Activated CD8-positive, alpha-beta memory T cell treated with anti-CD3 and anti-CD28 coated beads, Interleukin-2, amount 50 U/mL, for 1 hour (primary cell): Measurements from ENCODE around the gene KIF26A.

ENCODE experiments used
- DNase-seq: peaks from one replicate; pipeline ENCODE4 v3.0.0-alpha.2; 2020; ENCODE audit errors: extremely low read depth

Gene KIF26A

GRCh38 chr14:104138098-104138717 is at the start of gene KIF26A:
TSS of gene KIF26A (plus strand) at chr14:104138587. CDS start at chr14:104138723, 136 bp downstream.
- no peak for DNase-seq

DNA sequence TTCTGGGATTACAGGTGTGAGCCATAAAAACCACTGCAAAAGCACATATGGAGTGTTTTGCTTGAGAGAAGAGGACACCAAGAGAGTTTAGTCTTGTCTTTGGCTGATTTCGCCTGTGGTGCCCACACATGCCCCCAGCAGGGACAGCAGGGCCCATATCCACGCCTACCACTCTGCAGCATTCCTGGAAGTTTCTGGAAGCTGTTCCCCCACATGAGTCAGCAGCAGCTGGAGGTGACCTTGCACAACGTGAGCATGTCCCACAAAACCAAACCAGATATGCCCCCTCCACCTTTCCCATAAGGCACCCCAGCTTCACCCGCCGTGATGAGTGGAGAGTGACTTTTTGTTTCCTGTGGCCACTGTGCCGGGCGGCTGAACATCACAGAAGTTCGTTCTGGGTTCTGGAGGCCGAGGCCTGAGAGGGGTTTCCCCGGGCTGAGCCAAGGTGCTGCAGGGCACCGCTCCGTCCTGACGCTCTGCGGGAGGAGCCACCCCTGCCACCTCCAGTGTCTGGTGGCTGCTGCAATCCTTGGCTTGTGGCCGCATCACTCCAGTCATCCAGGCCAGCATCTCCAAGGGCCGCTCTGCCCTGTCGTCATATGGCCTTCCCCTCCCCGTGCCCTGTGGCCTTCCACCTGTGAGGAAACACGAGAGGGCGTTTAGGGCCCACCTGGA is 48.2 kb upstream of the KIF26A start:
- no peak for DNase-seq

DNA sequence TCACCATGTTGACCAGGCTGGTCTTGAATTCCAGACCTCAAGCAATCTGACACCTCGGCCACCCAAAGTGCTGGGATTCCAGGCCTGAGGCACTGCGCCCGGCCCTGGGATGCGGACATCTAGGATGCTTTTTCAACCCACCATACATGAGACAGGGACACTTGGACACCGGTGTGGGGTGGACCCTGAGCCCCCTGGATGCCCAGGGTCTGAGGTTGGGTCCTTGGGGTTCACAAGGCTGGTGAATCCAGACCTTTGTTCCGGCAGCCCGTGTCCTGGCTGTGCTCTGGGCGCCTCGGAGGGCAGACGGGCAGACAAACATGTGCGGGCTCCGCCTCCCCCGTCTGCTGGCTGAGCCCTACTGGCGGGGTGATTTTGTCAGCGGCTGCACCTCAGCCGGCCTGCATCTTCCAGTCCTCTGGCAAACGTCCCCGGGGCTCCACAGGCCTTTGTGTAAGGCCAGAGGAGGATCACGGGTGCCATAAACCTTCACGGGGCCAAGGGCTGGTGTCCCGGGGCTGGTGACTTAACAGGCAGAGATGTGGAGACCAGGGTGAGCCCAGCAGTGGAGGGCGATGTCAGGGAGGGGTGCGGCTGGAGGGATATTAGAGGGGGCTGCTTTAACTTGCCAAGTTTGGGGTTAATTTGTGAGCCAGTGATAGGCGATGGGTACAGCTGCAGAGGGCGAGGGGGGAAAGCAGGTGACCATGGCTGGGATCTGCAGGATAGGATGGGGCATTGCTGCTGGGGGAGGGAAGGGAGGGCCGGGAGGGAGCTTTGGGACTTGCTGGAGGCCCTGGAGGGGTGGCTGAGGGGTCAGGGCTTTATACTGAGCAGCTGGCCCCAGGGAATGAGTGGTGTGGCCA is 47.1 kb upstream of the KIF26A start:
- no peak for DNase-seq

- no peak for DNase-seq
Observed at GRCh38 chr14:104091927-104092771, 46.2 kb upstream of the KIF26A start.

DNA sequence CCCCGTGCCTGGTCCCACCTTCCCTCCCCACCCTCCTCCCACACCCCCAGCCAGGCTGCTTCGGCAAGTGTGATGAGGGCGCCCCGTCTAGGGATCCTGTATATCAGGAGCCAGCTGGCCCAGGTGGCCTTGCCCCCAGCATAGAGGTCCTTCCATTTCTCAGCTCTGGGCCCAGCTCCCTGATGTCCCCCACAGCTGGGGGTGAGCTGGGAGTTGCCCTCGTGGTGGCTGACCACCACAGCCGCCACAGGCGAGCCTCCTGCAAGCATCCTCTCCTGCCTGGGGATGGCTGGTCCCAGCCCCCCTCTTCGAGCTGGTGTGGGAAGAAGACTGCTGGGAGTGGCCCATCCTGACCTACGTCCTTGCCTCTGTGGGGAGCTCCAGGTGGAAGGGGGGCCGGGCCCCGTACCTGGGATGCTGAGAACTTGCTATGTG is 45.4 kb upstream of the KIF26A start:
- DNase-seq: no peak

DNA sequence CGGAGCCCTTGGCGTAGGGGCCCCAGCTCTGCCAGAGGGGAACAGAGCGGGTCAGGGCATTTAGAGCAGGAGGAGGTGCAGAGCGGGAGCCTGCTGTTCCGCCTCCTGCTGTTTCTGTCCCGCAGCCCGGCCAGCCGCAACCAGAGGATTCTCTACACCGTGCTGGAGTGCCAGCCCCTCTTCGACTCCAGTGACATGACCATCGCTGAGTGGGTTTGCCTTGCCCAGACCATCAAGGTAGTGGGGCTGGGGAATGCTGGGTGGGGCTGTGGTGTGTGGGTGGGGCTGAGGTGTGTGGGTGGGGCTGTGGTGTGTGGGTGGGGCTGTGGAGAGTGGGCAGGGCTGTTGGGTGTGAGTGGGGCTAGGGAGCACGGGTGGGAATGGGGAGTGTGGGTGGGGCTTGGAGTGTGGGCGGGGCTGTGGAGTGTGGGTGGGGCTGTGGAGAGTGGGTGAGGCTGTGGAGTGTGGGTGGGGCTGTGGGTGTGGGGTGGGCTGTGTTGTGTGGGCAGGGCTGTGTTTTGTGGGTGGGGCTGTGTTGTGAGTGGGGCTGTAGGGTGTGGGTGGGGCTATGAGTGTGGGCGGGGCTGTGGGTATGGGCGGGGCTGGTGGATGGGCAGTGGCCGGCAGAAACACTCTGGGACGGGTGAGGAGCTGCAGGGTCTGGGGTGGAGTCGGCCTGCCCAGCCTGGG is 44.9 kb upstream of the KIF26A start:
- DNase-seq: no peak

- no peak for DNase-seq
Observed at GRCh38 chr14:104094056-104094708, 44.2 kb upstream of the KIF26A start.

DNA sequence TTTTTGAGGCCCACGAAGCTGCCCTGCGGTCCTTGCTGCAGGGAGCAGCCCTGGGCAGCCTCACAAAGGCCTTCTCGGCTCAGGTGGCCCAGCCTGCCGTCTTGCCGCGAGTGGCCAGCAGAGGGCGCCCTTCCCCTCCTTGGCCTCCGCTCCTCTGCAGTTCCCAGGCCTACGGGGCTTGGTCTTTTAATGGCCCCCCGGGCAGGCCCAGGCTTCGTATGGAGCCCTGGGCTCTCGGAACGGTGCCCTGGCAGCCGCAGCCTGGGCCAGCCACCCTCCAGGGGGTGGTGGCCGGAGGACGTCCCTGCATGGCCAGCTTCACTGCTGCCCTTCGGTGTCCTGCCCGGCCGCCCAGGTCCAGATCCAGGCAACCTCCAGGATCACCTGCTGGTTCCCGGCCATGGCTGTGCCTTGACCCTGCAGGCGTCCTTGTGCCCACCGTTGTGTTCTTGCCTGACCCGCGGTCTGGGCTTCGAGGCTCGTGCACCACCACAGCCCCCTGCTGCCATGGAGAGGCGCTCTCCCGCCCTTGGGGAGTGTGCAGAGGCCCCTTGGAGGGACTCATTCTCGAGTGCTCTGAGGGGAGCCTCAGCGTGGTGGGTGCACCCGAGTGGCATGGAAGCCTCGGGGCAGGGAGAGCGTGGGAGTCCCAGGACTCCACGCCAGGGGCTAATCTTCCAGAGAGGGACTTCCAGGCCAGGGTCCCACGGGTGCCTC is 43.5 kb upstream of the KIF26A start:
- no peak for DNase-seq

GRCh38 chr14:104095426-104096310 is 42.7 kb upstream of the KIF26A start:
- no peak for DNase-seq

GRCh38 chr14:104096318-104096717 is 42.1 kb upstream of the KIF26A start:
- DNase-seq: no peak

DNA sequence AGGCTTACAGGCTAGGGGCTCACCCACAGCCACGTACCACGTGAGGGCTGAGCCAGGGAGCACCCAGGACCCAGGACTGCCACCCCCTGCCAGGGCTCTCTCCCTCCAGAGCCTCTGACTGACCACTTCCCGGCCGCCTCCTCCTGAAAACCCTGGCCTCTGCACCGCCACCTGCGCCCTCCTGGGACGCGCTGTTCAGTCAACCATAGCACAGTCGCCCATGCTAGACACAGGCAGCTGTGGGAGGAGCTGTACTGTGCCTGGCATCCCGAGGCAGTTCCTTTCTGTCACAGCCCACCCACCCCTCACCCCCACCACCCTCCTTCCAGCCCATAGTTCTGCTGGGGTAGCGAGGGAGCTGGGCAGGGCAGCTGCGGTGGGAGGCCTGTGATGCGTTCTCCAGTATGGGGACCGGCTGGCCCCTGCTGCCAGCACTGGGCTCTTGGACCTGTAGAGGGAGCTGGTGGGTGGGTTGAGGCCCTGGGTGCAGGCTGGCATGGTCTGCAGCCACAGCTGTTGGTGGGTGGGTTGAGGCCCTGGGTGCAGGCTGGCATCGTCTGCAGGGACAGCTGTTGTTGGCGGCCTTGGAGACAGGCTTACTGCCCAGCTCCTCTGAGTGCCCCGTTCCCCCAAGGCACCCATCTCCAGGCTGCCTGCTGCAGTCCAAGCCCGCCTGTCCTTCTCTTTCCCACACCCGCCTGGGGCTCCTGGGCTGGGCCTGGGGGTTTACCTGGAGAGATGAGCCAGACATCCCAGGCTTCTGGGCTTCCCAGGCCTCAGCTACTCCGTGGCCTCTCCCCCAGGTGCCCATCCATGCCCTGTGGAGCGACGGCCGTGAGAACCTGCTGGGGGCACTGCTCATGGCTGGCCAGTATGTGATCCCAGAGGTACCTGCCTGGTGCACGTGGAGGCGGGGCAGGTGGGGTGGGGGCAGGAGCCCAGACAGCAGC is 41.4 kb upstream of the KIF26A start:
- no peak for DNase-seq

GRCh38 chr14:104098272-104099095 is 39.9 kb upstream of the KIF26A start:
- DNase-seq: no peak

GRCh38 chr14:104099096-104100041 is 39.0 kb upstream of the KIF26A start:
- no peak for DNase-seq

- DNase-seq: no peak
Observed at GRCh38 chr14:104100171-104101085, 38.0 kb upstream of the KIF26A start.
